A549 treated with dexamethasone at 1 μM for 4 hours (cell line): ENCODE measurements around the gene ANKMY1. TPM values are rescaled to one million over a fixed set of nuclear protein-coding genes. Genes with fewer than 3 reads are reported as not detected.

Experiments used
- total RNA-seq: library from RNA; stranded (reverse); fragments of 200-300 nt; extraction: Qiagen RNA extraction; gene quantifications from 5 replicates; pipeline ENCODE4 v1.2.3, GENCODE V29; 2022

ANKMY1 gene, protein sequence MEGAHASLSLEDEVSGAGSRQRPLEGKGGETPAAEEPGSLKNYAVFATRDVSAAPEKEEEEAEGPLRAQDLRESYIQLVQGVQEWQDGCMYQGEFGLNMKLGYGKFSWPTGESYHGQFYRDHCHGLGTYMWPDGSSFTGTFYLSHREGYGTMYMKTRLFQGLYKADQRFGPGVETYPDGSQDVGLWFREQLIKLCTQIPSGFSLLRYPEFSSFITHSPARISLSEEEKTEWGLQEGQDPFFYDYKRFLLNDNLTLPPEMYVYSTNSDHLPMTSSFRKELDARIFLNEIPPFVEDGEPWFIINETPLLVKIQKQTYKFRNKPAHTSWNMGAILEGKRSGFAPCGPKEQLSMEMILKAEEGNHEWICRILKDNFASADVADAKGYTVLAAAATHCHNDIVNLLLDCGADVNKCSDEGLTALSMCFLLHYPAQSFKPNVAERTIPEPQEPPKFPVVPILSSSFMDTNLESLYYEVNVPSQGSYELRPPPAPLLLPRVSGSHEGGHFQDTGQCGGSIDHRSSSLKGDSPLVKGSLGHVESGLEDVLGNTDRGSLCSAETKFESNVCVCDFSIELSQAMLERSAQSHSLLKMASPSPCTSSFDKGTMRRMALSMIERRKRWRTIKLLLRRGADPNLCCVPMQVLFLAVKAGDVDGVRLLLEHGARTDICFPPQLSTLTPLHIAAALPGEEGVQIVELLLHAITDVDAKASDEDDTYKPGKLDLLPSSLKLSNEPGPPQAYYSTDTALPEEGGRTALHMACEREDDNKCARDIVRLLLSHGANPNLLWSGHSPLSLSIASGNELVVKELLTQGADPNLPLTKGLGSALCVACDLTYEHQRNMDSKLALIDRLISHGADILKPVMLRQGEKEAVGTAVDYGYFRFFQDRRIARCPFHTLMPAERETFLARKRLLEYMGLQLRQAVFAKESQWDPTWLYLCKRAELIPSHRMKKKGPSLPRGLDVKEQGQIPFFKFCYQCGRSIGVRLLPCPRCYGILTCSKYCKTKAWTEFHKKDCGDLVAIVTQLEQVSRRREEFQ
- total RNA-seq = 6.1 to 10.7 TPM (median 9.3 TPM) in 5 replicates

DNA sequence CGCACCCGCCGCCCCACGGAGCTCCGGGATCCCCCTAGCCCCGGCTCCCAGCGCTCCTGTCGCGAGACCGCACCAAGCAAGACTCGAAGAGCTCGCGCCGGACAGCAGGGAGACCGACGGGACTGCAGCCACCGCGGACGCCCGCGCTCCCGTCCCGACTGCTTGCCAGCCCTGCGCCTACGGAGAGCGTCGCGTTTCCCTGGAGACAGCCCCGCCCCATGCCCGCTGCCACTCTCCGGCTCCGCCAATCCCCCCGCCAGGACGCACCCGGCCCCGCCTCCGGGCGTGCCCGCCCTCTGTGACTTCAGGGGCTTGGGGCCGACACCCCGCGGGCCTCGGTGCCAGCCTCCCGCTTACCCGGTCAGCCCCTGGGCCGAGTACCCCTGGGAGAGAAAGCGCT lies at the start of gene ANKMY1:
Gene ANKMY1, minus strand, starts transcription at position 181 of the 400 bp plus-strand sequence. CDS start 653 bp downstream, outside the sequence.

GRCh38 chr2:240586198-240586918 lies 28.6 kb upstream of the ANKMY1 start, which contains the start of gene CAPN10:
Gene CAPN10, plus strand, starts transcription at chr2:240586734. Its CDS starts 178 bp downstream, at chr2:240586912.

DNA sequence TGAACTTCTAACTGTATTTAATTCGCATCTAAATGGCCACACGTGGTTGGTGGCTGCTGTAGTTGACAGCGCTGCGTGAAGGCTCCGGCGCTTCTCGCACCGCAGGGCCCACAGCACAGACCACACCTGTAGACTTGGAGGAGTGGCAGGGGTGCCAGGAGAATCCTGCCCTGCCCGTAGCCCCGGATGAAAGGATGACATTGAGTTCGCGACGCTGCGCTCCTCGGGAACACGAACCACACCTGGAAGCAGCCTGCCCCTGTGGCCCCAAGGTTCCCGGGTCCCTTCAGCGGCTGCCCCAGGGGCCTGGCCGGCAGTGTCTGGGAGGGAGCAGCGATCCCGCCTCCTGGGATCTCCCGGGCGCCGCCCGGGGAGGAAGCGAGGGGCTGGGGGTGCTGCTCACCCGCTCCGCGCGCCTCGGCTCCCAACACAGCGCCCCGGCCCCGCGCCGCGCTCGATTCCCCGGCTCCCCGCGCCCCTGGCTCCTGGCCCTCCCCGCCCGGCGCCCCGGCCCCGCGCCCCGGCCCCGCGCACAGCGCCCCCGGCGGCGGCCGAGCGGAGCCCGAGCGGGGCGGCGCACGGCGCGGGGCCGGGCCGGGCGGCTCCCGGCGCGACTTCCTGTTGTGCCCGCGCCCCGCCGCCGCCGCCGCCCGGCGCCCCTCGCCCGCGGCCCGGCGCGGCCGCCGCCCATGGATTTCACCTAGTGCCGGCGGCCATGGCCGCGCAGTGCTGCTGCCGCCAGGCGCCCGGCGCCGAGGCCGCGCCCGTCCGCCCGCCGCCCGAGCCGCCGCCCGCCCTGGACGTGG lies 10.3 kb upstream of the ANKMY1 start, which contains the start of gene RNPEPL1:
Gene RNPEPL1, plus strand, starts transcription at position 613 of the 806 bp plus-strand sequence. Its CDS starts 103 bp downstream, at position 716.

GRCh38 chr2:240560084-240560479 lies 2.3 kb upstream of the ANKMY1 start, which contains the start of gene DUSP28:
Gene DUSP28, plus strand, starts transcription at chr2:240560357. Its CDS starts 328 bp downstream, at chr2:240560685.

GRCh38 chr2:240435457-240435947 lies 122.3 kb downstream of the ANKMY1 start, which contains the start of gene GPC1:
Gene GPC1, plus strand, starts transcription at chr2:240435663. Its CDS starts 256 bp downstream, at chr2:240435919.

Other genes starting within 250 kb of the ANKMY1 start
- 148 to 254 TPM (median 237 TPM) in 5 replicates for gene GPC1, start 122.3 kb downstream of the ANKMY1 start, total RNA-seq
- gene DUSP28, start 2.4 kb upstream of the ANKMY1 start, total RNA-seq = 4.6 to 6.8 TPM (median 6.4 TPM) in 5 replicates
- gene RNPEPL1, start 10.5 kb upstream of the ANKMY1 start, total RNA-seq = 38.2 to 63.2 TPM (median 61.5 TPM) in 5 replicates
- 14.6 to 25.0 TPM (median 22.2 TPM) in 5 replicates for gene CAPN10, start 28.7 kb upstream of the ANKMY1 start, total RNA-seq
- 0.32 to 0.83 TPM (median 0.68 TPM) in 5 replicates for gene GPR35, start 67.5 kb upstream of the ANKMY1 start, total RNA-seq
- not detected in 5 replicates for gene AQP12B, start 124.9 kb upstream of the ANKMY1 start, total RNA-seq
- gene AQP12A, start 133.9 kb upstream of the ANKMY1 start, total RNA-seq = not detected in 5 replicates